ENCODE data around the gene ABCB9.
A peak's percentile ranks its signal among the peaks of the same experiment; 100 is the strongest.

DNA sequence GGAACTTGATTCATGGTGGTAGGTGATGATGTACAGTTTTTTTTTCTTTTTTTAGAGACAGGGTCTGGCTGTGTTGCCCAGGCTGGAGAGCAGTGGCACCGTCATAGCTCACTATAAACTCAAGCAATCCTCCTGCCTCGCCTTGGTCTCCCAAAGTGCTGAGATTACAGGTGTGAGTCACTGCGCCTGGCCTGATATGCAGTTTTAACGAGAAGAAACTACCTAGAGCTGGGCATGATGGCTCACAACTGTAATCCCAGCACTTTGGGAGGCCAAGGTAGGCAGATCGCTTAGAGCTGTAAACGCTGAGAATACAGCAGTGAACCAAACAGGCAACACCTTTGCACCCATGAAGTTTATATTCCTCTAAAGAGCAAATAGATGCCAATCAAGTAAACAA, 57.3 kb downstream of the ABCB9 start:
- TF ChIP-seq, protein P1, sequence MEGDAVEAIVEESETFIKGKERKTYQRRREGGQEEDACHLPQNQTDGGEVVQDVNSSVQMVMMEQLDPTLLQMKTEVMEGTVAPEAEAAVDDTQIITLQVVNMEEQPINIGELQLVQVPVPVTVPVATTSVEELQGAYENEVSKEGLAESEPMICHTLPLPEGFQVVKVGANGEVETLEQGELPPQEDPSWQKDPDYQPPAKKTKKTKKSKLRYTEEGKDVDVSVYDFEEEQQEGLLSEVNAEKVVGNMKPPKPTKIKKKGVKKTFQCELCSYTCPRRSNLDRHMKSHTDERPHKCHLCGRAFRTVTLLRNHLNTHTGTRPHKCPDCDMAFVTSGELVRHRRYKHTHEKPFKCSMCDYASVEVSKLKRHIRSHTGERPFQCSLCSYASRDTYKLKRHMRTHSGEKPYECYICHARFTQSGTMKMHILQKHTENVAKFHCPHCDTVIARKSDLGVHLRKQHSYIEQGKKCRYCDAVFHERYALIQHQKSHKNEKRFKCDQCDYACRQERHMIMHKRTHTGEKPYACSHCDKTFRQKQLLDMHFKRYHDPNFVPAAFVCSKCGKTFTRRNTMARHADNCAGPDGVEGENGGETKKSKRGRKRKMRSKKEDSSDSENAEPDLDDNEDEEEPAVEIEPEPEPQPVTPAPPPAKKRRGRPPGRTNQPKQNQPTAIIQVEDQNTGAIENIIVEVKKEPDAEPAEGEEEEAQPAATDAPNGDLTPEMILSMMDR (IDR thresholded peaks at IDR 0.05): no peak
- TF ChIP-seq POLR2AphosphoS5 (IDR thresholded peaks at IDR 0.05): peak in 2 of 3 donors; percentile 50 to 64
- TF ChIP-seq POLR2A (IDR thresholded peaks at IDR 0.05): no peak
- TF ChIP-seq EP300 (IDR thresholded peaks at IDR 0.05; ENCODE audit: low read depth): no peak
